Measurements from ENCODE around the gene ASTN1.

The ASTN1 gene

DNA sequence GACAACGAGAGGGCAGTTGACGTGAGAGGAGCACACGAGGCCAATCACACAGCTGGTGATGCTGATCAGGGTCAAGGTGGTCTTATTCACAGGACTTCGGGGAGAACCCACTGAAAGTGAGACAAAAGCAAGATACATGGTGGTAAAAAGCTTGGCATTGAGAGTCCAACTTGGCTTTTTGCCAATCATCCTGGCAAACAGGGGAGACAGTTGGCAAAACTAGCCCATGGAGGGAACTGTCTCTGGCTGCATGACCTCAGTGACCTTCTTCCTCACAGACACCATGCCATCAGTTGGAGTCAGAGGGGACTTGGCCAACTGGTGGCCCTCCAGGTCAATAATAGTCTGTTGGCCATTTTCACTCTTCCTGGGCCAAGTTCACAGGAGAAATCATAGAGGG, 139.9 kb downstream of the ASTN1 start:
- no peak for DNase-seq

DNA sequence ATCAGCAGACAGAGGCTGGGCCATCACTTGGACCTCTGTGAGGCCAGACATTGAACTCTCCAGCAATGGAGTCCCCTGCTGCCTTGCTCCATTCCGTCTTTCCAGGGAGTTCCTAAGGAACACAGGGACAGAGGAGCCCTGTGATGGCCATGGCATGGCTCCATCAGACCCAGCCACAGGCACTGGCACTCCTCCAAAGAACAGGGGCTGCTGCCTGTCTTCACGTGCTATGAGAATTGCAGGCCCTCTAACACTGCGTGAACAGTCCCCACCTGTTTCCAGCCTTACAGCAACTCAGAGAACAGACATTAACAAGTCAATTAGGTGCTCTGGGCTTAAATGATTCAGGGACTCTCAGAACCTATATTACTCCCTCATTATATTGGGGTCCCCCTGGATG, 140.8 kb downstream of the ASTN1 start:
- DNase-seq, result no peak

DNA sequence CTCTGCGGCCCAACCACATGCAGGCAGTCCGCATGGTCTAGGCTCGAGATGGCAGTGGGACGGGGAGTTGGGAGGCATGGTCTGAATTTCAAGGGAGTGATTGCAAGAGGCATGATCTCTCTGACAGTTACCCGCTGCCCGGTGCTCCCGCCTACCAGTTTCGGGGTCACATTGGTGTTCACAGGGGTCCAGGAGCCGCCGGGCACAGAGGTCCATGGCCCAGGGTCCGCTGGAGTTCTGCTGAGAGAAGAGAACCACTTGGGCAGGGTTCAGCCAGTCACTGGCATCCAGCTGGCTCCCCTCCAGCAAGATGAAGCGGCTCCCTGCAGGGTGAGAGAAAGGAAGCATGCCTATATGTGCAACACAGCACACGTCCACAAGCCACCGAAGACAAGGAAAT, 141.3 kb downstream of the ASTN1 start:
- no peak for DNase-seq

- DNase-seq, result peak in 1 of 2 donors; percentile 57
Measured at GRCh38 chr1:177021687-177022086, 142.8 kb downstream of the ASTN1 start.

GRCh38 chr1:177020851-177021589, 143.5 kb downstream of the ASTN1 start:
- DNase-seq, result no peak

GRCh38 chr1:177017287-177017852, 147.1 kb downstream of the ASTN1 start:
- DNase-seq, result no peak

- no peak for DNase-seq
Measured at GRCh38 chr1:177014325-177014724, 150.2 kb downstream of the ASTN1 start.

GRCh38 chr1:177012342-177012925, 152.1 kb downstream of the ASTN1 start:
- no peak for DNase-seq

DNA sequence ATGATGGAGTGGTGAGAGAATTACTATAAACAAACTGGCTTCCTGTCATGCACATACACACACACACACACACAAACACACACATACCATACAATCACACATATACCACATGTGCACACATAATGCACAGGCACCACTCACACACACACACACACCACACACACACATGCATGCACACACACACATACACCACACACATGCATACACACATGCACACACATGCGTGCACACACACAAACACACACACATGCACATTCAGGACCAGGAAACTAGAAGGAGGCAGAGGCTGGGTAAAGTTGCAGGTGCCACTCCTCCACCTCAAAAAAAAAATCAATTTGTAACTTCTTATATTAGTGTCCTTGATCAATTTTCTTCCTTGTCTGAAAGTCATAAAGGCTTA, 153.0 kb downstream of the ASTN1 start:
- no peak for DNase-seq

DNA sequence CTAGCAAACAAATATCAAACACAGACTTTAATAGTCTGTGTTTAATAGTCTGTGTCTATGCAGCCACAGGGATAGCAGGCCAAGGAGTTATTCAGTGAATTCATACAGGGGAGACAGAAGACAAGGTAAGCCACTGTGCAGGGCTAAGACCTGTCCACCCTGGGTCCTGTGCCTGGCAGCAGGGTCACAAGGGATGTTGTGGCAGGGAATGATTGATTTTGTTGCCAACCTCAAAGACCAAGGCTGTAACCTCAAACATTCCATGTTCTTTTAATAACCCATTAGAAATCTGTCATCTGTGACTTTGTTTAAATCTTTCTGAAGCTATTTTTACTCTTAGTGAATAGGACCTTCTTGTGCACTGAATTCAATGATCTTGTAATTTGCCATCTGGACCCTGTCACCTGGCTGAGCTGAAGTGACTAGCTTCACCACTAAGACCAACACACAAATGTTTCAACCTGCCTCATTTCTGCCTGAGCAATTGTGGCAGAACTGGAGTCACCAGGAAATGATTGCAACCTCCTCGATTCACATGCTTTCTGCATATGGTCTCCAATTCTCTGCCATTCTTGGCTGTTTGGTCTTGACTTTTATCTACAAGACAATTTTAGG, 154.2 kb downstream of the ASTN1 start:
- DNase-seq, result no peak

DNA sequence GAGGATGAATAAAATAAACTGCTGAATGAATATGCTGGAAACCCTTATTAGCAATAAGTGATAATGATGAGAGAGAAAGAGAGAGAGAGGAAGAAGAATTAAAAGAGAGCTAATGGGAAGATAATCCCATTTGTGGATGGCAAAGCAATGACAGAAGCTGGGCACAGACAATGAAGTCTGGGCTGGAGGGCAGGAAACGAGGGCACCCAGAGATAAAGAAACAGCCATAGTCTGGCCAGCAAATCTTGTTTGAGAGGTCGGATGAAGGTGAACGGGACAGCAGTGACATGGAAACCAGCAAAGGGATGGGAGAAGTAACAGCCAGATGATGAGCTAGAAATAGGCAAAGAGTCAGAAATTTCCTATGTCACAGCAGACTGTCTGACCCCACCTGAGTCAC, 155.9 kb downstream of the ASTN1 start:
- no peak for DNase-seq

GRCh38 chr1:177007437-177008161, 156.9 kb downstream of the ASTN1 start:
- no peak for DNase-seq

- no peak for DNase-seq
Measured at GRCh38 chr1:177002891-177003290, 161.6 kb downstream of the ASTN1 start.

DNA sequence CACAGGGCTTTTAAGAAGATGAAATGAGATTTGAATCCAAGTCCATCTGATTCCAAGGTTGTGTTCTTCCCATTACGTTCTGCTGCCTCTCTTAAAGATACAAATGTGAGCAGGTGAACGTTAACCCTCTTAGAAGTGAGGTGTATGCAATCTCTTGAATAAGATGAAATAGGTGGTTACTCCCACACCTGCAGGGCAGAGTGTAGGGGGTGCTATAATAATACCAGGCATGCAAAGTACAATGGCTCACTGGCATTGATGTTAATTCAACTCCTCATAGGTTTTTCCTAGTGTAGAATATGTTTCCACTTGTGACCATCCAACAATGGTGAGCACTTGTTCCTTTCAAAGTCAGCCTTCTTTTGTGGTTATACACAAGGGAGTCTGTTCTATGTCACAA, 163.0 kb downstream of the ASTN1 start:
- no peak for DNase-seq

DNA sequence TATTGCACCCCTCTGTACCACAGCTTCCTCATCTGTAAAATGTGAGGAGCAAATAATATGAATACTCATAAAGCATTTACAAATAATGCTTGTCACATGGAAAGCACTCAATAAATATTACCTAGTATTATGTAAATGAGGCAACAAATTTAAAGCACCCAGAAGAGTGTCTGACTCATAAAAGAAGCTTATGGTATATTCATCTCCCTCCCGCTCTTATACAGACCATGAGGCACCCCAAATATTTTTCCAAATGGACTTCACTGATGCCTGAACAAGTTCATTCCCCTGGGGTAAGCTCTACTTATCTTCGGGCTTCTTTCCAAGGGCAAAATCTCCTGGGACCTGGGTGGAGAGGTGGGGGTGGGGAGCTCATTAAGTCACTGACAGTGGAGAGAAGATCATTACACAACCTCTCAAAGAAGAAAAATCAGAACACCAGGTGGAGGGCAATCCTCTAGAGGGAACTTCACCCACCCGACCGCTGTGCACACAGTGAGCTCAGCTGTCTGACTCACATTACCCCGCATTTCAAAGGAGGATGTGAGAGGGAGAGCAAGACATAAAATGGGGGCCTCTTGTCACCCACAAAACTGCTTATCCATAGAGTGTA, 166.2 kb downstream of the ASTN1 start:
- no peak for DNase-seq

- DNase-seq, result no peak
Measured at GRCh38 chr1:176996456-176997090, 167.9 kb downstream of the ASTN1 start.

GRCh38 chr1:176994931-176995596, 169.4 kb downstream of the ASTN1 start:
- DNase-seq, result no peak

- DNase-seq, result no peak
Measured at GRCh38 chr1:176993587-176993986, 170.9 kb downstream of the ASTN1 start.

- DNase-seq, result peak; percentile 13 to 42
Measured at GRCh38 chr1:176989754-176990153, 174.8 kb downstream of the ASTN1 start.

DNA sequence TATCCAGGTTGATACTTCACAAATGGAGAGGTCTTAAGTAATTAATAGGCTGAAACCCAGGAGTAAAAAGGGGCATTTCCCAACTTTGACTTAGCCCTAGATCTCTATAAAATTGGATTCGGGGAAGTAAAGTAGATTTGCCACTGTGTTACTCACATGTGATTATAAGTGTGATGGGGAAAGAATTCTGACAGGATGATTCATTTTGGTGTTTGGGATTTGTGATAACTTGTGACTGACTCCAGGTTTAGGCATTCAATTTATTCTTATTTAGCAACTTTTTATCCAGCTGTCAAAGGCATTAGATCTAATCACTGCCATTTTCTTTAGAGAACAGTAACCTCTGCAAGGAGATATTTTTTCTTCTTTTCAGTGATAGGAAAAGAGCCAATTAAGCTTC, 175.5 kb downstream of the ASTN1 start:
- DNase-seq, result no peak

- DNase-seq, result no peak
Measured at GRCh38 chr1:176987016-176987415, 177.5 kb downstream of the ASTN1 start.

DNA sequence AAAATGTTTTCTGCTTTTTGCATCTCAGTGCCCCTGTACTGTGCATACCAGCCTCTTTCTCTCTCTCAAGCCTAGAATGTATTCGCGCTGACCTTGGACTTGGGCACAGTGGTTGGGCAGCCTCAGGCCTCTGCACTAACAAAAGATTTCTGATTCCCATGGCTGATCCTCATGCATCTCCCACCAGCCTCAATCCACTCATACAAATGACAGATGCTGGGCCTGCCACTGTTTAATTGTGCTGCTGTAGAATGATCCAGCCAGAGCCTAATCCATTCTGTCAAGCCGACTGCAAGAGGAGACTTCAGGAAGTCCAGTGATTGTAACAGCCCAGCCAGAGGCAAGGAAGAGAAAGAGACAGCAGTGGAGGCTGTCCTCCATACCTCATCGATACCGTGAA, 180.8 kb downstream of the ASTN1 start:
- no peak for DNase-seq
